Mesenteric fat pad (tissue), 1 donor: ENCODE measurements around the gene ZNF200. TPM values are rescaled to one million over a fixed set of nuclear protein-coding genes. Genes with fewer than 3 reads are reported as not detected.
"Not testable (repeated sequence)": the region's sequence is repeated elsewhere in the genome, so short reads cannot be mapped to it uniquely, and the experiment has no call there.

Experiments
- DNase-seq: peaks from one replicate; pipeline ENCODE4 v3.0.0-alpha.2; 2020; ENCODE audit warnings: low spot score
- long read RNA-seq: library from polyadenylated mRNA; unstranded; transcript quantifications from one replicate; pipeline ENCODE4 v2.0.0, GENCODE V29; 2020
- total RNA-seq: library from RNA; stranded (reverse); fragmentation: NEBNext Ultra II Directional; extraction: Animal tissue kit (Norgen Biotek cat#: 25700); gene quantifications from one replicate; pipeline ENCODE4 v1.2.1, GENCODE V29; 2021
- donor health status: DM: yes; HTN: yes; CAD: no.

Gene ZNF200, protein sequence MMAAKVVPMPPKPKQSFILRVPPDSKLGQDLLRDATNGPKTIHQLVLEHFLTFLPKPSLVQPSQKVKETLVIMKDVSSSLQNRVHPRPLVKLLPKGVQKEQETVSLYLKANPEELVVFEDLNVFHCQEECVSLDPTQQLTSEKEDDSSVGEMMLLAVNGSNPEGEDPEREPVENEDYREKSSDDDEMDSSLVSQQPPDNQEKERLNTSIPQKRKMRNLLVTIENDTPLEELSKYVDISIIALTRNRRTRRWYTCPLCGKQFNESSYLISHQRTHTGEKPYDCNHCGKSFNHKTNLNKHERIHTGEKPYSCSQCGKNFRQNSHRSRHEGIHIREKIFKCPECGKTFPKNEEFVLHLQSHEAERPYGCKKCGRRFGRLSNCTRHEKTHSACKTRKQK
- total RNA-seq, result 8.4 TPM
- long read RNA-seq, partial matches to known transcripts, result 1 of 12 reads
- long read RNA-seq, other reads (novel, unspliced or antisense), result 4 of 12 reads

DNA sequence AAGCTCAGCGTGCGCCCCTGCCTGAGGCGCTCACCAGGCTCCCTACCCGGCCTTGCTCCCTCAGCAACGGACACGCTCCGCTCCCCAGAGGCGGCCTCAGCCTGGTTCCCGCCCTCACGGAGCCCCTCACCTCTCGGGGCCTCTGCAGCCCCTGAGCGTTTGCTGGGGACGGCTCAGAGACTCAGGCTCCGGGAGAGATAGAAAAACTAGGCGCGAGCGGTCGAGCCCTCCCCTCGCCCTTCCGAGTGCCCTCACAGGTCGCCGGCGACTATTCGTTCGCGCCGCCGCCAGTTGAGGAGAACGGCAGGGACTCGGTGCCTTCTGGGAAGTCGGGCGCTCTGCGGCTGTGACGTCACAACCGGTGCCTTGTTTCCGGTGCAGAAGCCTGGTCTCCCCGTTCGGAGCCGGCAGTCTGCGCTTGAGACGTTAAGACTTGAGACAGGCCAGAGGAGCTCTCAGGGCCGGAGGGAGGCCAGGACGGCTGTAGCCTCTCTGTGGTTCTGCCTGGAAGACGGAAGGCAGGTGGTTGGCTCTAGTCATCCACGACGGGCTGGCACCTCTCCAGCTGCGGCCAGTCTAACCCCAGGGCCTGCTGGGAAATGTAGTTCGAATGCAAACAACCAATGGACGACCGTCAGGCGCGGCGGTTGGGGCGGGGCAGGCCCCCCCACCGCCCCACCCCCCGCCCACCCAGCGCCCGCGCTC lies at the start of gene ZNF200:
Gene ZNF200, minus strand, starts transcription at position 302 of the 705 bp plus-strand sequence. CDS start 1,403 bp downstream, outside the sequence.
- peak; percentile 99 for DNase-seq

DNA sequence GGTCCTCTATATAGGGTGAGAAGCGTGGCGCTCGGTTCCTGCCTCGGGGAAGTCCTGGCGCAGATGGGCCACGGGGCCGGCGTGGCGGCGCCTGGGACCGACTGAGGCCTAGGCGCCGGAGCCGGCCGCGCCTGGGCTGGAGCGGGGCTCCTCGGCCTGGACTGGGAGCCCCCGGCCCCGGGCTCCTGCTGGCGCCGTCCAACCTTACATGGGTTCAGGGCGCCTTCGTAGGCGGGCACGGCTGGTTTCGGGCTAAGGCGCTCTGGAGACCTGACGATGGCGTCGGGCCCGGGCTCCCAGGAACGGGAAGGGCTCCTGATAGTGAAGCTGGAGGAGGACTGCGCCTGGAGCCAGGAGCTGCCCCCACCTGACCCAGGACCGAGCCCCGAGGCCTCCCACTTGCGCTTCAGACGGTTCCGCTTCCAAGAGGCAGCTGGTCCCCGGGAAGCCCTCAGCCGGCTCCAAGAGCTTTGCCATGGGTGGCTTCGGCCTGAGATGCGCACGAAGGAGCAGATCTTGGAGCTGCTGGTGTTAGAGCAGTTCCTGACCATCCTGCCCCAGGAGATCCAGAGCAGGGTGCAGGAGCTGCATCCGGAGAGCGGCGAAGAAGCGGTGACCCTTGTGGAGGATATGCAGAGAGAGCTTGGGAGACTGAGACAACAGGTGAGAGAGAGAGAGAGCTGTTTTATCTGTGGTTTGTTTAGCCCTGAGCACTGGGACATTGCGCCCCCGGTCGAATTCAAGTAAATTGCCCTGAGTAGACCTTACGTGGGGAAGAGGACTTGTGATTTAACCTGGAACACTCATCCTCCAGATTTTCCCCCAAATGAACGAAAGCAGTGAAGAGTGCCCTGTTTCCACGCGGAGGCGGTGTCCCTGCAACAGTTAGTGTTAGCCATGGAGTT lies 48.8 kb upstream of the ZNF200 start:
- DNase-seq, result no peak

DNA sequence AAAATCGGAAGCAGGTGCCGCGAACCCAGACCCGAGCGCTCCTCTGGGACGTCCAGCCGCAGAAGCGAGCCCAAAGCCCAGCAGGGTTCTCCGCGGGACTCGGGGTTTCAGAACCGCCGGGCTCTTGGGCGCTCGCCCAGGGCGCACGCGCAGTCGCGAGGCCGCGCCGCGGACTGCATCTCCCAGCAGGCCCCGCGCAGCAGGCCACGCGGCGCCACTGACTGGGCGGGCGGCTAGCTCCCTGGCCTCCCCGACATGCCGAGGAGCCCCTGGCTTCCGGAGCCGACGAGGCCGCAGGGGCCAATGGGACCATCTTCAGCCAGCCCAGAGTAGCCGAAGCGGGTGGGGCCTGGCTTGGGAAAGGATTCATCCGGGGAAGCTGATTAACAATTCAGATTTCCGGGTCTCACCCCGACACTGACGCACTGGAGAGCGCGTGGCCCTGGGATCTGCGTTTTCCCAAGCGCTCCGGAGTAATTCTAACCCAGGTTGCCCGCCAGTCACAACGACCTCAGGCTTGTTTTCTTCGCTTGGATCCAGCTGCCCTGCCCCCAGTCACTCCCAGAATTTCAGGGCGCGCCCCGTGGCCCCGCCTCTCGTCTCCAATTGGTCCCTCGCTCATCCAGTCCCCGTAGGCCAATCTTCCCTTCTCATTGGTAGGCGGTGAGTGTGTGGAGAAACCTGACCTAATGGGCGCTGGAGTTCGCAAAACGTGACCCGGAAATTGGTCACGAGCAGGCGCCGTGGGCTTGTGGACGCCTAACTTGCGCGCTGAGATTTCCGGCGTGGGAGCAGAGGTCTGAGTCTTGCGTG lies 48.0 kb upstream of the ZNF200 start, which contains the start of gene ZNF263:
Gene ZNF263, plus strand, starts transcription at position 762 of the 813 bp plus-strand sequence. CDS start 328 bp downstream, outside the sequence.
- peak; percentile 97 for DNase-seq

GRCh38 chr16:3282103-3282729 lies 47.3 kb upstream of the ZNF200 start:
- DNase-seq, result peak; percentile 89

- no peak for DNase-seq
These were observed 46.4 kb upstream of the ZNF200 start for GRCh38 chr16:3281222-3281820.

DNA sequence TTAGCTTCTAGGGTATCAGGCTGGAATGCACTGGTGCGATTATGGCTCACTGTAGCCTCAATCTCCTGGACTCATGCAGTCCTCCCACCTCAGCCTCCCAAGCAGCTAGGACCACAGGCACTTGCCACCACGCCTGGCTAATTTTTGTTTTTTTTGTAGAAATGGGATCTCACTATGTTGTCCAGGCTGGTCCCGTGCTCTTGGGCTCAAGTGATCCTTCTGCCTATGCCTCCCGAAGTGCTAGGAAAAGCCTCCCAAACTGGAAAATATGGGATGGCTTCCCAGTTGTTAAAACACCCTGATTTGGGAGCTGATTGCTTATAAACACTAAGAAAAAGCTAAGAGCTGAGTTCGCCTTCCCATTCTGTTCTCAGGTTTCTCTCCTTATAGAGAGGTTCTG lies 41.7 kb upstream of the ZNF200 start:
- no peak for DNase-seq

DNA sequence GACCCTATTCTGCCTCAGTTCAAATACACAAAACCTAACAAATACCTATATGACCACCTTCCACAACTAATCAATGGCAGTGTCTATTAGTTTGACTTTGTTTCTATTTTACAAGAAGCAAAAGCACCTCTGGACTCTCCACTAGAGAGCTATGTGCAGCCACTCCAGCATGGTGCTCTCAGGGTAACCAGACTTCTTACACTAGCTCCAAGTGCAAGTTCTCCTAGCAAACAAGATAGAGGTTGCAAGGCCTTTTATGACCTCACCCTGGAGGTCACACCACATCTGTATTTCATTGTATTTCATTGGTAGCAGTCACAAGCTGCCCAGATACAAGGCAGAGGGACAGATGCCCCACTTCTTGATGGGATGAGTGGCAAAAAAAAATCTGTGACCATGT lies 40.0 kb upstream of the ZNF200 start:
- DNase-seq, result no peak

DNA sequence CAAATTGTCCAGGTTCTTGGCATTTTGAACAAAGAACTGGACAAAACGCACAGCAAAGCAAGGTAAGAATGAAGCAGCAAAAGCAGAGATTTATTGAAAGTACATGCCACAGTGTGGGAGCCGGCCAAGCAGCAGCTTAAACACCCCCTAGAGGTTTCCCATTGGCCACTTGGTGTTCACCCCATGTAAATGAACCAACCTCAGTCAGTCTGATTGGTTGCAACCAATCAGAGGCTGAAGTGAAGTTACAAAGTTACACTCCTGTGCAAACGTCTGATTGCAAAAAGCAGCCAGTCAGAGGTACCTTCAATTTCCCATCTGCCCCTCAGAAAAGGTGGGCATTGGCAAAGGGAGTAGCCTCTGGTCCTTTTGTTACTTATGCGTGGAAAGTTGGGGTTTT lies 39.5 kb upstream of the ZNF200 start:
- DNase-seq, result no peak

DNA sequence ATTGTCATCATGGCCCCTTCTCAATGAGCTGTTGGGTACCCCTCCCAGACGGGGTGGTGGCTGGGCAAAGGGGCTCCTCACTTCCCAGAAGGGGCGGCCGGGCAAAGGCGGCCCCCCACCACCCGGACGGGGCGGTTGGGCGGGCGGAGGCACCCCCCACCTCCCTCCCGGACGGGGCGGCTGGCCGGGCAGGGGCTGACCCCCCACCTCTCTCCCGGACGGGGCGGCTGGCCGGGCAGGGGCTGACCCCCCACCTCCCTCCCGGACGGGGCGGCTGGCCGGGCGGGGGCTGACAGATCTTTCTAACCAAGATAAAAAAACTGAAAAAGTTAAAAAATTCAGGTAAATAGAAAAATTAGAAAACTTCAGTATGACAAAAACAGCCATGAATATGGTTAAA lies 36.3 kb upstream of the ZNF200 start:
- DNase-seq, result not testable (repeated sequence)

- not testable (repeated sequence) for DNase-seq
These were observed 35.8 kb upstream of the ZNF200 start for GRCh38 chr16:3270718-3271117.

DNA sequence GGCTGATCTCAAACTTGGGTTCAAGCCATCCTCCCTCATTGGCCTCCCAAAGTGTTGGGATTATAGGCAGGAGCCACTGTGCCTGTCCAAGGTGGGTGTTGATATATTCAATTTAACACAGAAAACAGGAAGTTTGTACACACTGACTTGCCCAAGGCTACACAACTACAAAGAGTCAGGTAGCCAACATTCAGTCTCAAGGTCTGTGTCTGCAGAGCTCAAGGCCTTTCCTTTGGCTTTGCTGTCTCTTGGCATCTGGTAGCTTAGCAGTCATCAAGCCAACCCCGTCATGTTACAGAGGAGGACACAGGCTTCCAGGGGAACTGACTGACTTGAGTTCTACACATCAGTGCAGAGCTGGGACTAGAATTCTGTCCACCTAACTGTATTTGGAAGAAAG lies 33.3 kb upstream of the ZNF200 start:
- DNase-seq, result no peak

- no peak for DNase-seq
These were observed 32.0 kb upstream of the ZNF200 start for GRCh38 chr16:3266873-3267537.

- peak; percentile 98 for DNase-seq
These were observed 29.4 kb upstream of the ZNF200 start for GRCh38 chr16:3264137-3265036.

DNA sequence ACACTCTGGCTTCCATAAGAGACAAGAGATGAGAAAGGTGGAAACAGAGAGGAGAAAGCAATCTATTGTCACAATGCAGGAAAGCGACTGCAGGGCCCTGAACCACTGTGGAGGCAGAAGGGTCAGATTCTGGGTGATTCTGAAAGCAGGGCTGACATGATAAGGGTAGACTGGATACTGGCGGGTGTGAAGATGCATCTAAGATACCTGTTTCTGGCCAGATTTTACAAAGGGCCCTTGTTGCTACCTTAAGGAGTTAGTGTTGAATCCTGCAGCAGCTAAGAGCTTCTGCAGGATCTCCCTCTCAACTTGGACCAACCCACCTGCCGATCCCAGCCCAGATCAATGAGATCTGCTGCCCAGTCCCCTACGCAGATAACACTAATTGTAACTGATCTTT lies 27.6 kb upstream of the ZNF200 start:
- no peak for DNase-seq

GRCh38 chr16:3259836-3260235 lies 24.9 kb upstream of the ZNF200 start:
- no peak for DNase-seq

DNA sequence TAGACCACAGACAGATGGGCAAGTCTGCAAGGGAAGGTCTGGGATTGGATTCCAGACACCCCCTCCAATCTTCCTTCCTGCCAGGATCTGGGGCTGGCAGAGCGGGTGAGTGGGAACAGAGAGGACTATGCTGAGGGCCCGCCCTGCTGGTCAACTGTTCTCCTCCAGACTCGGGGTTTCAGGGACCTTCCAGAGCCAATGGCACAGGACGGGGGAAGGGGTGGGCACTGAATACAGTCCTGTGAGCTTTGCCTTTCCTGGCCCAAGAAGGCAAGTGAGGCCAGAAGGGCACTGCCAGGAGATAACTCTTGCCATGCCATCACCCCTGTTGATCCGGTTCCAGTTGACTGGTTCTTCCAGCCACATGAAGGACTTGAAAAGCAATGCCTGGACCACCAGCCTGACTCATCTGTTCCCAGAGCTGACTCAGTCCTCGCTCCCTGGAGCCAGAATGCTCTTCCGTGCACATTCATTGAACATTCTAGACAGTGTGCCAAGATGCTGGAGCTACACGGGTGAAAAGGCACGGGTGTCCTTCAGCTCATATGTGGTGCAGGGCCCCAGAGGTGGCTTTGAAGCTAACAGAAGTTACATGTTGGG lies 22.0 kb upstream of the ZNF200 start:
- DNase-seq, result peak; percentile 67

- peak; percentile 85 for DNase-seq
These were observed 21.3 kb upstream of the ZNF200 start, which contains the start of gene MEFV for GRCh38 chr16:3256146-3256865. TSS of gene MEFV (minus strand) at chr16:3256633. CDS start at chr16:3256587, 46 bp downstream.
